GM18867 (cell line): Measurements from ENCODE around the gene AIFM1.

ENCODE experiments used
- ATAC-seq: cut with Tn5 transposase; IDR thresholded peaks from one replicate; pipeline ENCODE4 v1.9.1; 2021; ENCODE audit warnings: mild to moderate bottlenecking, moderate library complexity; ENCODE audit not compliant: unreplicated experiment

The AIFM1 gene

GRCh38 chrX:130165703-130166502 lies at the start of gene AIFM1:
Gene AIFM1 (minus strand): TSS chrX:130165841. CDS start chrX:130165656, 185 bp downstream.
- peak; percentile 89 for ATAC-seq

- ATAC-seq = no peak
Measured at GRCh38 chrX:130213376-130213775, 47.7 kb upstream of the AIFM1 start.

- no peak for ATAC-seq
Measured at GRCh38 chrX:130212371-130212770, 46.7 kb upstream of the AIFM1 start.

GRCh38 chrX:130211415-130212186 lies 46.0 kb upstream of the AIFM1 start:
- ATAC-seq = no peak

- ATAC-seq = no peak
Measured at GRCh38 chrX:130204647-130205046, 39.0 kb upstream of the AIFM1 start.

DNA sequence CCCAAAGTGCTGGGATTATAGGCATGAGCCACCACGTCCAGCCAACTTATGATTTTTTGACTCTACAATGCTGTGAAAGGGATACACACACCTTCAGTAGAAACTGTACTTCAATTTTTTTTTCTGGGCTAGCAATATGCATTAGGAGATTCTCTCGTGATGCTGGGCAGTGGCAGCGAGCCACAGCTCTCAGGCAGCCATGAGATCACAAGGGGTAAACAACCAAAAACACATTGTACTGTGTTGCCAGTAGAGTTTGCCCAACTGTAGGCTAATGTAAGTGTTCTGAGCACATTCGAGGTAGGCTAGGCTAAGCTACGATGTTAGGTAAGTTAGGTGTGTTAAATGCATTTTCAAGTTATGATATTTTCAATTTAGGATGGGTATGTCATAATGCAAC lies 31.8 kb upstream of the AIFM1 start:
- no peak for ATAC-seq

DNA sequence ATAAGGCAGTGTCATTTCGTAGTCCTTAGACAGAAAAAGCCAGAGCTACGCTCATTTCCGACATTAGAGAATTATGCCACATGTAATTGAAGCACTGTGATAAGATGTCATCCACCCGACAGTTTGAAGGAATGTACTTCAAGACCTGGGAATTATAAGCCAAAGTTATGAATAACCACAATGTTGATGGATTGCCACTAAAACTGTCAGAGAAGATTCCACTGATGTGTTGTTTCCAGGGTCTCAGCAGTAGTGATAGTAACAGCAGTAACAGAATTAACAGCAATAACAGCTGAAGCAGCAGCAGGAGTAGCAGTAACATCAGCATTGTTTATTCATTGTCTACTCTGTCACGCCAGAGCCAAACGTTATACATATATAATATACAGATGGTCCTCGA lies 30.8 kb upstream of the AIFM1 start:
- no peak for ATAC-seq

DNA sequence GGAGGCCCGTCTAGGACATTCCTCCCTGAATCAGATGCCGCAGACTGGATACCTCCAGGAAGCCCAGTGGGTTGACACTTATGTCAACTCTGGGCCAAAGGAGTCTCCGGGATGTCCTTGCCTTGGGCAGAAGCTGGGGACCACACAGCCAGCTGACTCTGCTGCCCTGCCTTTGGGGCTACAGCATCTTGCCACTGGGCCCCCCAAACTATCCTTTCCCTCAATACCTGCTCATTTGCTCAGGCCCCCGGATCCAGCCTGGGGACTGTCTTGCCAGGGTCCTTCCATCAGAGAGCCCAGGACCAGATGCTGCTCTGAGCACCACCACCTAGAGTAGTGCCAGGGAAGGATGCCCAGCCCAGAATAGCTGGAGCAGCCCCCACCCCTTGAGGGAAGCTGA lies 25.2 kb upstream of the AIFM1 start:
- no peak for ATAC-seq

- no peak for ATAC-seq
Measured at GRCh38 chrX:130186651-130187050, 21.0 kb upstream of the AIFM1 start.

- ATAC-seq = no peak
Measured at GRCh38 chrX:130184857-130185256, 19.2 kb upstream of the AIFM1 start.

- ATAC-seq = no peak
Measured at GRCh38 chrX:130184168-130184567, 18.5 kb upstream of the AIFM1 start.

DNA sequence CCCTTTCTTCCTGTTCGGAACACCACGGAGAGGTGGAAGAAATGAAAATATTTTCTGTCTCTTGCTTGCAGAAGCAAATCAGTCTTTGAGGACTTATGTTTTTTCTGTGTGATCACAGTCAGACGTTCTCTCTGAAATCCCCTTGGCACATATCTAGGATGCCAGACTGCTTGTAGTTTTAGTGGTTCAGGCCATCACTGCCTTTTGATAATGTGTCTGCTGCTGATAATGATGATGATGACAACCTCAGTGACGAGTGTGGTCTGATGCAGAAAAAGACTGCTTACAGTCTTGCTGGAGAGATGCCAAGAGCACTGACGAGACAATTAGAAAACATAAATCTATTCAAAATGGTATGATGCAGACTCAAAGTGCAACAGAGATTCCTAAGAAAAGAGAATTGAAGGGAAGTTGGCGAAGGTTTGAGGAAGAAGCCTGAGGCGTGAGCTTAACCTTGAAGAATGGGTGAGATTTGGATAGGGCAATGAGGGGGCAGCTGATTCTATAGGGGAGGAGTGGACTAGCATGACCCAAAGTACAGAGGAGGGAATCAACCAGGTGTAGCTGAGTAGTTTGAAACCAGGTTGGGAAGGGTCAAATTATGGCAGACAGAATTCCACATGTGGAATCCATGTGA lies 14.1 kb upstream of the AIFM1 start:
- no peak for ATAC-seq

DNA sequence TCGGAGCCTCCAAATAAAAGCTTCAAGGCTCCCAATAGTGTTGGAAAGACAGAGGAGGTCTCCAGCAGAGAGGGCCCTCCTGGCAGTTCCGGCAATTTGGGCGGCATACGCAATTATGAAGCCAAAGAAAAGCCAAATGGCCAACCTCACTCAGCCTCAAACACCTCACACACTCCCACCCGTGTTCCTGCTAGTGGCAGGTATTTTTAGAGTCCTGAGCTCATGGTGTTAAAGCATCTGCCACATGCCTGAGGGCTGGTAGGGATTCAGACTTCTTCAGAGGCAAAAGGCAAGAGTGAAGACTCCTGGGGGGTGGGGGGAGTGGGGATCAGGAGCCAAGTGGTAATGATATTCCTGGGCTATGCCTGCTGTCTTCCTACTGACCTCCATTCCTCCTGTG lies 13.5 kb upstream of the AIFM1 start:
- ATAC-seq = no peak

GRCh38 chrX:130176942-130177341 lies 11.3 kb upstream of the AIFM1 start:
- no peak for ATAC-seq

DNA sequence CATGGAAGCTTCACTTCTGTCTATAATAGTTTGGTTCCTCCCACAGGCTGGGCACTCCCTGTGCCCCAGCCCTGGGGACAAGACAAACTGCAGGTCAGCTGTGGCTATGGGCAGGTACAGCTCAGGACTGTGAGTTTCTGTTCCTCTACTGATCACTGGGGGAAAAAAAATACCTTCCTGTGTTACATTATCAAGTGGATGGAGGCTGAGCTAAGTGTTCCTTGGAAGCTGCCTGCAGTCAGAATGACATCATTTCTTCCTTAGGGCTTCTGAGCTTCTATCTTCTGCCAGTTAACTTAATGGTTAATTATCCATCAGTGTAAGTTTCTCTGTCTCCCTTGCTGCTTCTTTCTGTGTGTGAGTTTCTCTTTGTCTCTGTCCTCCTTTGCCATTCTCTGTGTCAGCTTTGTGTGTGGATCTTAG lies 10.7 kb upstream of the AIFM1 start:
- peak; percentile 85 for ATAC-seq

DNA sequence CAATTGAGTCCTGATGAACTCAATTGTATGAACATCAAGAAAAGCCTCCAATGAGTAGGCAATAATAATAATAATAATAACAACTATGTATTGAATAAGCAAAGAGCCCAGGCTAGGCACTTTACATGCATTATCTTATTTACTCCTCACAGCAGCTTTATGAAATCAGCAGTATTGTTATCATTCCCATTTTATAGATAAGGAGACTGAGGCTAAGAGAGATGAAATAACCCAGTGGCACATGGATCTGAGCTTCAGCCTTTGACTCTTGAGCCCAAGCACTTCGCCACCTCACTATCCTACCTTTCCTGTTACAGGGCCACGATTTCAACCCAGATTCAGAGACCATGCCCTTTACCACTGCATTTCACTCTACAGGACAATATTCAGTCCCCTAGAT lies 9.3 kb upstream of the AIFM1 start:
- no peak for ATAC-seq

DNA sequence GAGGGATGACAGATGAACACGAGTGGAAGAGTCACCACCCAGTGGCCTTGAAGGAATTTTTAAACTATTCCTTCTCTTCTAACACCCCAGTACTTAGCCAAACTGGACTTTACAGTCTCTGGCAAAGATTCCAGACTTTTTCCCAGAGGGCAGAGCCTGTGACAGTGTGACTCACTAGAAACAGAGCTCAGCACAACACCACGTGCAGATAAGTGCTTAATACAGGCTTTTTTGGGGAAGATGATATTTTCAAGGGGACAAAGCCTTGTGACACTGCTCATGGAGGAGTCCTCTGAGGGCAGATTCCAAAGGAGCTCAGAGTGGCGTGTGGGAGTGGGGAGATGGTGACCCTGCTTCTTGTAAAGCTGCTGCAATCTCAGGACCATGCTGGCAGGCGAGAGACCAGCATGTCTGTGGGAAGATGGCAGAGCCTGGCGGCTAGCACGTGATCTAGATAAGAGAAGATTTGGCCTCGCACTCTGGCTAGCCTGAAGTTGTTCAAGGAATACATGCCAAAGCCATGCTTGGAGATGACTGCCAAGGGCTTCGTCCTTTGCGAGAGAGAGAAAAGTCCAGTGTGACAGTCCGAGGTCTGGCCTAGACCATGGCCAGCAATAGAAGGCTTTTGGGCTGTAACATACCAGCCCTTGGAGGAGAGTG lies 8.5 kb upstream of the AIFM1 start:
- no peak for ATAC-seq

DNA sequence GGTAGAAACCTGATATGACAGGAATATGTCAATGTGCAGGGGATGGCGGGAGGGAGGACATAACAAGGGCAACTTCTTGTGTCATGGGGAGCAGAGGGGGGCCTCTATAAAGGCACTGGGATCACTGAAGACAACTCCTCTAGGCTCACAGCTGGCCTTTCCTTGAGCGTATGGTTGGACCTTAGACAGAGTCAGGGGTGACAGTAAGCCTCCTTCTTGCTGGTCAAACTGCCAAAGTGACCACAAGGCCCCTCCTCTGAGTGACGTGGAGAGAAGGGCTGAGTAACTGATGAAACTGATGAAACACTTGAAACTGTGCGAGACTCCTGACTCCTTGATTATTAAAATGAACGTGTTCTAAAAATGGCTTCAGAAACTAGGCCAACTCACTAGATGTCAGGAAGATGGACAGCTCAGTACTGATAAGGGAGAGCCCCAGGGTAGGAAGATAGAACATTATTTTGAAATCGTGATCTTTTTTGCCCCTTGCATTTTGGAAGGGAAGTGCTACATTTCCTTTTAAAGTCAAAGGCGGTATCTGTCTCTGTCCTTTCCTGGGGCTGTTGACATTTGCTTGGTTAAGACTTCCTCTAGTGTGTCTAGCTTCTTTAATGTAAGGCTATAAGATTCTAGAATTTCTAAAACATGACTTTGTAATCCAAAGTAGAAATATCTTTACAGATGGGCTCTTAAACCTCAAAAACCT lies 7.7 kb upstream of the AIFM1 start:
- ATAC-seq = peak; percentile 29

GRCh38 chrX:130172127-130172845 lies 6.6 kb upstream of the AIFM1 start:
- no peak for ATAC-seq
